Glomerular visceral epithelial cell (primary cell): Measurements from ENCODE around the gene TP73.
A peak's percentile ranks its signal among the peaks of the same experiment; 100 is the strongest.

Source experiments
- DNase-seq: peaks from one replicate; pipeline ENCODE4 v3.0.0-alpha.2; 2016; ENCODE audit errors: extremely low spot score

Gene TP73

DNA sequence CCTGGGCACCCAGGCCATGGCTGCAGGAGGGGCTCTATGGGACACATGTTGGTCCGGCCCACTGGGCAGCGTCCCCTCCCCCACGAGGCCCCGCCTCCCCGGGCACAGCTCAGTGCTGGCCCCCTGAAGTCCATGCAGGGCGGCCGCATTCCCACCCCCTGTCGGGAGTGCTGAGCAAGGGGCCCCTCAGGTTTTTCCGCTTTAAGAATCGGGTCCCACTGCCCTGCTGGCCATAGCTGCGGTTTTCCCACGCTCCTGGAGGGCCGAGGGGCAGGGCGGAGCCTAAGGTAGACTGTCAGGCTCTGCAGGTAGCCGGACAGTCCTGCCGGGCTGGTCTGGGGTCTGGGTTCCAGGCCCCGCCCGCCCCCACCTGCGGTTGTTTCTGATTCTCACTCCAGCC lies 56.5 kb downstream of the TP73 start:
- no peak for DNase-seq

GRCh38 chr1:3710251-3710650 lies 57.9 kb downstream of the TP73 start:
- DNase-seq = no peak

GRCh38 chr1:3711381-3711779 lies 59.1 kb downstream of the TP73 start:
- no peak for DNase-seq

DNA sequence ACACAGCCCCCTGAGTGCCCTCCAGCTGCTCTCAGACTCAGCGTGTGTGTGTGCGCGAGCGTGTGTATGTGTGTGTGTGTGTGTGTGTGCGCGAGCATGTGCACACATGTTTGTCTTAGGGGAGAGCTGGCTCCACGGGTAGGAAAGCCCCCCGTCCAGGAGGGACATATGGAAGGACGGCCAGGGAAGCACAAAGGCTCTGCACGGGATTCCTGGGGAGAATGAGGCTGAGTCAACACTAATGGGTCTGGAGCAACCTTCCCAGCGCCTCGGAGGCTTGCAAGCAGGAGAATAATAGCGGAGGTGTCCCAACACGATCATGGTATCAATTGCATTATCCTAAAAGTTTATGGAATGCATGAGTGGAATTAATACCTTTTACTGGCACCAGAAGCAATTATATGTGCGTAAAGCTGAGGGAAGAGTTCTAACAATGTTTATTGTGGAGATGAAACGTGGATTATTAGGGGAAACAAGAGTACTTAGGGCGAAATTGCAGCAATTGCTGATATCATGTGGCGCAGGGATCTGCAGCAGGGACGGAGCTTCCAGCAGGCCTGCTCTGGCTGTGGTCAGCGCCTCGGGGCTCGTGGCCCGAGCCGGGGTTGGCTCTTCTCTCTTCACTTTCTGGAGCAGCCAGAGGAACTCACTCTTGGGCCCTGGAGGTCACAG lies 59.6 kb downstream of the TP73 start:
- no peak for DNase-seq

DNA sequence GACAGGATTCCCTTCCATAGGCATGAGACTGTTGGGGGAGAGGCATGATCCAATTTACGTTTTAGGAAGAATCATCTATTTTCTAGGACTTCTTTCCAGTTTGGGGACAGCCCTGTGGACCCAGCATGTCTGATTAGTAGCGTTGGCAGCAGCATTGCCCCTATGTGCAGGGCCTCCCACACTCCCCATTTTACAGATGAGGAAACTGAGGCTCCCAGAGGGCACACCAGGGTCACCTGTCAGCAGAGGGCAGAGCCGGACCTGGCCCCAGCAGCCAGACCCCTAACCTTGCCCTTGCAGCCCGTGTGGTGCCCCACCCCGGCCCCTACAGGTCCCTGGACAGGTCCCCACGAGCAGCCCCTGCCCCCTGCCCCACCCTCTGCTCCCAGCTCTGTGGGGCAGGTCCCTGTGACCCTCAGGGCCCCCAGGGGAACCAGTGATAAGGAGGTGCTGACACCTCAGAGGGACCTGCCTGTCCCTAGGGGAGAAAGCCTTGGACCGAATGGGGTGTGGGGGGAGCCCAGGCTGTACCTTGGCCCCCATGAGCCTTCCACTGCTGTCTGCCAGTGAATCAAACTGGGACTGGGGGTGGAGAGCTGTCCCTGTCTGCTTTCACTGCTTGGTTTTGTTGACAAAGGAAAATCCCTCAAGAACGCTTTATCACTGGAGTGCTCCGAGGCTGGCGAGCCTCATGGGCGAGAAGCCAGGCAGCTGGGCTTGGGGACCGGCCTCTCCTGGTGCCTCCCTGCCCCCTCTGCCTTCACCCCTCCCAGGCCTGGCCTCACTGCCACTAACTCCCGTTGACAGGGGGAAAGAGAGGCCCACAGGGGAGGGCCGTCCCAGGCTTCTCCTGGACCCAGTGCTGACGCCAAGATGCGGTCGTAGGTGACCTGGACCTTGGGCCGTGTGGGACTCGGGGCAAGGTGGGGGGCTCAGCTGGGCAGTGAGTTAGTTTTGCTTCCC lies 60.5 kb downstream of the TP73 start:
- DNase-seq = no peak

DNA sequence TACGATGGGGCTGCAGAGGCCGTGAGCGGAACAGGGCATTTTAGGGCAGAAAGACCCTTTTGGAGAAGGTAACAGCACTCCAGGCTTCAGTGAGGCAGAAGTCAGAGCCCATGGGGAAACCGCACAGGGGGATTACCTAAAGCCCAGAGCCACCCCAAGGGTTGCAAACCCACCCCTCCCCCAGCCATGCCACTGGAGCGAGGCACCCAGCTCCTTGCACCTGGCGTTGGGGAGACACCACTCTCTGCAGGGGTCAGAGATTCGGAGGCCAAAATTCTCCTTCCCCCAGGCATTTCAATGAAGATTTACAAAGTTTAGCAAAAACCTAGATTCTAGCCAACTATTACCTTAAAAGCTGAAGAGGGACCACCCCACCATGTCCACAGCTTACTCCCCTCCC lies 61.5 kb downstream of the TP73 start:
- DNase-seq = no peak

DNA sequence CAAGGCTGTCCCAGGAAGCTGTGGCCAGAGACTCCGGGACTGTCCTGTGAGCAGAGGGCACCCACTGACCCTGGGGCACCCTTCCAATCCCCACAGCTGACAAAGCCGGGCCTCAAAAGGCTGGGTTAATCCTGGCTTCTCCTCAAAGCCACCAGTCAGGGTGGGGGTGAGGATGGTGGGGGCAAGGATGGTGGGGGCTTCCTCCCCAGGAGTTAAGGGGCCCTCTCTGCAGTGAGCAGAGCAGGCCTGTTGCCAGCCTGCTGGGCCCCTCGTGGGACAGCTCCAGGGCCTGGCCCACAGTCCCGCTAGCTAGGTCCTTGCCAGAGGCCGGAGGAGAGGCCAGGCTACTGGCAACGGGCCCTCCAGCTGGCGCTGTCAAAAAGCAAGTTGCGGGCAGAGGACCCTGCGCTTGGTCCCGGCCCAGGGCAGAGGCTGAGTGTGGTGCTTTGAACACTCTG lies 62.0 kb downstream of the TP73 start:
- DNase-seq = no peak

DNA sequence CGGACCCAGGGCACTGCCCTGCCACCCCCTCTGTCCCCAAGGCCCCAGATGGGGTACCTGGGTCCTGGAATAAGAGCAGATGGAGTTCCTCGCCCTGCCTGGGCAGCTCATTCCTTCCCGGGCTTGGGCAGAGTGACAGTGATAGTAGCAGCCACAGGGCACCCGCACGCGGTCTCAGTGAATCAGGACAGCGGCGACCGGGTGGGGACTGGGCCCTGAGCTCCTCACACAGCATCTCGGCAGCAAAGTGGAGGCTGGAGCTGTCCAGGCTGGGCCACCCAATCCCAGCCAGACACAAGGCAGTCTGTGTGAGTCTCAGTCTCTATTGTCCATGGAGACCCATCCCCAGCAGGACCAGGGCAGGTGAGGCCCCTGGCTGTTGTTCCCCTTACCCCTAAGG lies 62.5 kb downstream of the TP73 start:
- no peak for DNase-seq

DNA sequence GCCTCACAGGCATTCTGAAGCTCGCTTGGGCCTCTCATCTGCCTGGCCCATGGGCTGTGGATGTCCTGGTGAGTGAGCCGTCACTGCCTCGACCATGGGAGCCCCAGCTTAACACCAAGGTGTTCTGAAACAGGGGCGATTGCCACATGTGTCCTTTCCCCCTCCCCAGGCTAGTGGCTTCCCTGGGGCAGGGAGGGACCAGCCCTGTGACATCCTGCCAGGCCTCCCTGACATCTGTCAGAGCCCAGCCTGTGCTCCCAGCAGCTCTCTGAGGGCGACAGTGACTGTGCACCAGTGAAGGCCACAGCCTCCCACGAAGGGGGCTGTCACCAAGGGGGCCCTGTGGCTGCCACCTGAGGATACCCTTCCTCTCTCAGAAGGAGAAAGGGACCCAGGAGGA lies 64.0 kb downstream of the TP73 start:
- no peak for DNase-seq

DNA sequence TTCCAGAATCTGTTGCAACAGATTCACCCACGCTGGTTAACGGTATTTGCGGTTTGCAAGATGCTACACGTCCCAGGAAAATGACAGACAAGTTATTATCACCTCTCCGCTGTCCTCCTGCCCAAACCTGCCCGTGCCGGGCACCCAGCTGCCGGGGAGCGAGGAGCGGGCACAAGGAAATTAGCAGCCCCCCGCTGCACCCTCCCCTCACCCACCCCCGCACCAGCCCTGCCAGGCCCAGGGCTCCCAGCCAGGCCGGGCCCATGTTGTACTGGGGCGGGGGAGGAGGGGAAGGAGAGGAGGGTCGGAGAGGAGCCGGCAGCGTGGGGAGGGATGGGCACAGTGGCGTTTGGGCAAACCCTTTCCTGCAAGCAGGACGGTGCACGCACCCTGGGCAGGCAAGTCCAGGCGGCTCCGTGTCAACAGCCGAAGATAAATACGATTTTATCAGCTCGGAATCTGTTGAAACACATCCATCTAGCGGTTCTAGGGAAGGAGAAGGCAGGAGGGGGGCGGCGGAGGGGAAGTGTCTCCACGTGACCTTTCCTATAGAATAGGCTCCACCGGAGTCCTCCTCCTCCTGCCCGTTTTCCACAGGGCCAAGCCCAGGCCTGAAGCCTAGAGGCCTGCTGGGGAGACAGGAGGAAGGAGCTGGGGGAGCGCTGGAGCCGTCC lies 64.9 kb downstream of the TP73 start:
- DNase-seq = no peak

DNA sequence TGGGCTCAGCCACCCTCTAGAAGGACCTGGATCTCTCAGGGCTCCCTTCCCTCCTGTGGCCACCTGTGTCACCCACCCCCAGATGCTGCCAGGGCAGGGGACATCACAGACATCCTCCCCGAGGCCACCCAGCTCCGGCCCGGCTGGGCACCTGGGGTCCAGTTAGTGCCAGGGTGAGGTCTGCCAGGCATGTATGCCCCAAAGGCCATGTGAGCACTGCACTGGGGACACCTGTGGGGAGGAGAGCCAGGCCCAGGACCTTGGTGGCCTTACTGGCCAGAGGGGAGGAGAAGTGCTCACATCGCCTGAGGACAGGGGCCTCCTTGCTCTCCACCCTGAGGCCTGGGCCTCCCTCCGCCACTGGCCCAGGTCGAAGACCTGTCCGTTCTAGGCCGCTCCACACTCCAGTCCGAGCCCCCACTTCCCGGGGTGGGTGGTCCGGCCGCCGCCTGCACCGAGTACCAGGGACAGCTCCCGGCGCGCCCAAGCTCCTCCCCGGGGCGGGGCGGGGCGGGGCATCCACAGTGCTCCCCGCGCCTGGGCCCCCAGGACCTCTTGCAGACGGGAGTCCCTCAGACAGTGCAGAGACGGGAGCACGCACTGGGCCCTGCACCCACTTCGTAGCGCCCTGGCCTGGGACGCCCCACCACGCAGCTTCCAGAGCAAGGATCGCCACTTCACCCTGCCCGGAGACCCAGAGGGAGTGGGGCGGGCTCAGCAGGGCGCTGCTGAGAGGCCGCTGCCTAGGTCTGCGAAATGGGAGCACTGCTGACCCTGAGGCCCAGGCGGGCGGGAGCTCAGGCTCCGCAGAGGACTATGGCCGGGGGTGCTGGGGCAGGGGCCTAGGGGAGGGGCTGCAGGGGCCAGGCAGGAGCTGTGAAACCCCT lies 65.6 kb downstream of the TP73 start:
- DNase-seq = no peak

GRCh38 chr1:3718764-3719163 lies 66.4 kb downstream of the TP73 start:
- DNase-seq = no peak

DNA sequence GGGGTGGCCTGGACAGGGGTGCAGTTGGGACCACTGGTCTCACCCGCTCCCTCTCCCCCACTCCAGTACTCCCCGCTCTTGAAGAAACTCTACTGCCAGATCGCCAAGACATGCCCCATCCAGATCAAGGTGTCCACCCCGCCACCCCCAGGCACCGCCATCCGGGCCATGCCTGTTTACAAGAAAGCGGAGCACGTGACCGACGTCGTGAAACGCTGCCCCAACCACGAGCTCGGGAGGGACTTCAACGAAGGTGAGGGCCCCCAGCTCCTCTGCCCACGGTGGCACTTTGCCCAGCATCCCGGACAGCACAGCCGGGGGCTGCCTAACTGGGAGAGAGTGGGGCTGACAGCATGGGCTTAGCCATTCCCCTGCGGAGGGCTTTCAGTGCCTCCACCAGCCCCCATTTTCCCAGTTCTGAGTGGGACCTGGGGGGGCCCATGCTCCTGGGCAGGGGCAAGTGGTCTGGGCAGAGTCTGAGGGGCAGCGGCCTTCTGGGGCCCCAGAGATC lies 69.7 kb downstream of the TP73 start:
- no peak for DNase-seq

- DNase-seq = no peak
Observed at GRCh38 chr1:3722846-3723245, 70.5 kb downstream of the TP73 start.

GRCh38 chr1:3724416-3725030 lies 72.2 kb downstream of the TP73 start:
- peak; percentile 66 for DNase-seq

GRCh38 chr1:3725366-3725765 lies 73.0 kb downstream of the TP73 start:
- no peak for DNase-seq

- DNase-seq = peak; percentile 23
Observed at GRCh38 chr1:3727042-3727824, 74.9 kb downstream of the TP73 start.

GRCh38 chr1:3727825-3728776 lies 75.8 kb downstream of the TP73 start:
- DNase-seq = no peak
